K562 (cell line): ENCODE results near the gene ABCA8. TPM values are rescaled to one million over a fixed set of nuclear protein-coding genes. Genes with fewer than 3 reads are reported as not detected.

Experiments used
- ATAC-seq: fragments of 200-7000 bp; cut with Tn5 transposase; 3 replicates; pipeline ENCODE4 v1.9.1; 2020; ENCODE audit warnings: moderate library complexity
- BruUV-seq: library from RNA; stranded (reverse); fragments of 400-500 nt; replicated peaks from 2 replicates; lab custom pipeline; 2021; lab: Mats Ljungman, UMichigan
- CTCF ChIA-PET: fragments of 300-600 bp; formaldehyde crosslinking; extraction: SDS; loops from one replicate; lab custom pipeline; 2021; ENCODE audit warnings: low intra/inter-chr PET ratio; lab: Yijun Ruan, JAX
- POLR2A ChIA-PET: fragments of 300-600, 350-650 bp; sonication (Branson Sonifier 250); formaldehyde crosslinking; extraction: SDS; loops from one replicate; lab custom pipeline; 2021; ENCODE audit warnings: antibody characterized with exemption, inconsistent platforms; lab: Yijun Ruan, JAX
- DNase-seq, 4 experiments: peaks; one replicate each; pipeline versions ENCODE4 v3.0.0 to v3.0.0-alpha.2; 2011 to 2018; ENCODE audit warnings: low spot score in 3 of 4, mixed read lengths in 3 of 4; ENCODE audit errors: extremely low read depth in 1 of 4
- FAIRE-seq: peaks from 2 replicates; lab custom pipeline; 2011; peaks lifted over from hg19 to GRCh38; lab: Jason Lieb, UNC
- H2AFZ ChIP-seq: 2 replicates; pipeline ENCODE4 v1.6.0; 2011; ENCODE audit warnings: low read depth, low read length, control low read depth, inconsistent platforms
- H3K27ac ChIP-seq: fragments of 200-600 bp; 3 replicates; pipeline ENCODE4 v1.8.0; 2011; ENCODE audit warnings: low read depth, mild to moderate bottlenecking, control low read depth, inconsistent platforms, low read length, moderate library complexity, mixed read lengths; ENCODE audit errors: extremely low read depth
- H3K27me3 ChIP-seq, 2 experiments: fragments of 300-600 bp in 1 of 2; 2 replicates in 1 of 2; 3 replicates in 1 of 2; pipeline versions ENCODE4 v1.6.0 to v1.8.0; 2011; ENCODE audit warnings: inconsistent platforms in 2 of 2, low read length in 2 of 2, mild to moderate bottlenecking in 1 of 2, mixed read lengths in 1 of 2, moderate library complexity in 1 of 2; ENCODE audit not compliant: control insufficient read depth in 2 of 2, insufficient read depth in 2 of 2
- H3K36me3 ChIP-seq: fragments of 300-600 bp; 3 replicates; pipeline ENCODE4 v1.8.0; 2011; ENCODE audit warnings: mild to moderate bottlenecking, low read length, inconsistent platforms; ENCODE audit not compliant: control insufficient read depth, insufficient read depth
- H3K4me1 ChIP-seq, 2 experiments: fragments of 200-600 bp in 1 of 2; replicated peaks in 1 of 2; 2 replicates in 1 of 2; 3 replicates in 1 of 2; pipeline versions ENCODE4 v1.5.1 to v1.8.0; 2011; ENCODE audit warnings: inconsistent platforms in 2 of 2, low read length in 2 of 2, mild to moderate bottlenecking in 1 of 2, mixed read lengths in 1 of 2, moderate library complexity in 1 of 2; ENCODE audit not compliant: control insufficient read depth in 2 of 2, insufficient read depth in 2 of 2
- H3K4me2 ChIP-seq: 2 replicates; pipeline ENCODE4 v1.6.1; 2011; ENCODE audit warnings: low read length, control low read depth, inconsistent platforms, mixed read lengths; ENCODE audit not compliant: insufficient read depth
- H3K4me3 ChIP-seq: fragments of 200-600 bp; sonication (generic), shearing (Covaris generic); 2 replicates; pipeline ENCODE4 v1.5.1; 2016; ENCODE audit warnings: control low read depth, inconsistent platforms
- H3K79me2 ChIP-seq: fragments of 200-600 bp; 3 replicates; pipeline ENCODE4 v1.8.0; 2011; ENCODE audit warnings: low read length, inconsistent platforms; ENCODE audit not compliant: control insufficient read depth, insufficient read depth
- H3K9ac ChIP-seq, 2 experiments: 2 replicates each; pipeline versions ENCODE4 v1.6.0 to v1.6.1; 2011; ENCODE audit warnings: low read depth in 2 of 2, low read length in 2 of 2, control low read depth in 1 of 2, inconsistent platforms in 1 of 2, mild to moderate bottlenecking in 1 of 2, mixed read lengths in 1 of 2; ENCODE audit not compliant: insufficient read depth in 1 of 2
- H3K9me1 ChIP-seq: one replicate; pipeline ENCODE4 v1.6.0; 2011; ENCODE audit warnings: inconsistent platforms, mild to moderate bottlenecking, low read length, moderate library complexity; ENCODE audit not compliant: control insufficient read depth, insufficient read depth
- H3K9me3 ChIP-seq: replicated peaks from 2 replicates; pipeline ENCODE4 v1.5.1; 2011; ENCODE audit warnings: low read depth, low read length, inconsistent platforms; ENCODE audit not compliant: control insufficient read depth, insufficient read depth
- H4K20me1 ChIP-seq: replicated peaks from 2 replicates; pipeline ENCODE4 v1.6.1; 2011; ENCODE audit warnings: low read length, inconsistent platforms, mixed read lengths; ENCODE audit not compliant: control insufficient read depth, insufficient read depth
- CCAR2 ChIP-seq: fragments of 200-400 bp; formaldehyde crosslinking; IDR thresholded peaks from 2 replicates; pipeline ENCODE4 v1.6.1; 2017; ENCODE audit warnings: mild to moderate bottlenecking, low read depth, low read length
- DNMT1 ChIP-seq: fragments of 450-650 bp; IDR thresholded peaks from 2 replicates; pipeline ENCODE4 v1.6.1; 2016; ENCODE audit warnings: antibody characterized with exemption, mild to moderate bottlenecking
- ELF1 ChIP-seq: fragments of 200-800 bp; sonication (Bioruptor generic); IDR thresholded peaks from 2 replicates; pipeline ENCODE4 v1.6.1; 2016; ENCODE audit warnings: missing genetic modification characterization, missing compliant biosample characterization
- FOXK2 ChIP-seq, 2 experiments: fragments of 450-650 bp; IDR thresholded peaks in 1 of 2; conservative IDR thresholded peaks in 1 of 2; 2 replicates each; pipeline ENCODE4 v1.6.1; 2016; ENCODE audit warnings: low read depth in 2 of 2, mild to moderate bottlenecking in 1 of 2
- KHSRP ChIP-seq: fragments of 450-650 bp; IDR thresholded peaks from 2 replicates; pipeline ENCODE4 v1.6.1; 2017
- KLF1 ChIP-seq: fragments of 450-650 bp; IDR thresholded peaks from 2 replicates; pipeline ENCODE4 v1.6.1; 2016; ENCODE audit warnings: missing genetic modification characterization, missing compliant biosample characterization
- RBM25 ChIP-seq: fragments of 200-400 bp; formaldehyde crosslinking; IDR thresholded peaks from 2 replicates; pipeline ENCODE4 v1.6.1; 2018; ENCODE audit warnings: low read length, low read depth, moderate library complexity; ENCODE audit not compliant: severe bottlenecking
- RUNX1 ChIP-seq: sonication (generic); IDR thresholded peaks from 2 replicates; pipeline ENCODE4 v1.6.1; 2016; ENCODE audit warnings: antibody characterized with exemption, low read depth
- SRSF1 ChIP-seq: fragments of 200-400 bp; formaldehyde crosslinking; IDR thresholded peaks from 2 replicates; pipeline ENCODE4 v1.6.1; 2017; ENCODE audit warnings: mild to moderate bottlenecking, low read depth, low read length, moderate library complexity
- SRSF3 ChIP-seq: fragments of 200-400 bp; formaldehyde crosslinking; IDR thresholded peaks from 2 replicates; pipeline ENCODE4 v1.6.1; 2016; ENCODE audit warnings: mild to moderate bottlenecking, low read length, moderate library complexity; ENCODE audit not compliant: insufficient read depth
- TEAD1 ChIP-seq, 2 experiments: fragments of 450-650 bp in 1 of 2; sonication (generic) in 1 of 2; formaldehyde crosslinking; IDR thresholded peaks; 2 replicates each; pipeline versions ENCODE4 v1.4.0 to v1.8.0; 2020 to 2022; ENCODE audit warnings: mild to moderate bottlenecking in 2 of 2, missing genetic modification reagents in 1 of 2
- ZC3H11A ChIP-seq: IDR thresholded peaks from 2 replicates; pipeline ENCODE4 v1.6.1; 2012; ENCODE audit warnings: low read depth, low read length, improper control_type of control experiment
- ZNF121 ChIP-seq: sonication (generic); formaldehyde crosslinking; conservative IDR thresholded peaks from 2 replicates; pipeline ENCODE4 v1.8.0; 2022; ENCODE audit warnings: missing genetic modification reagents
- ZNF274 ChIP-seq: IDR thresholded peaks from 2 replicates; pipeline ENCODE4 v1.6.1; 2011; ENCODE audit warnings: low read depth, mild to moderate bottlenecking, low read length, moderate library complexity, borderline replicate concordance
- ZNF282 ChIP-seq: sonication (generic); formaldehyde crosslinking; IDR thresholded peaks from 2 replicates; pipeline ENCODE4 v1.8.1; 2023; ENCODE audit warnings: missing genetic modification reagents
- ZNF696 ChIP-seq: fragments of 250-450 bp; sonication (Bioruptor Pico); conservative IDR thresholded peaks from 2 replicates; pipeline ENCODE4 v1.4.0; 2020; ENCODE audit warnings: mild to moderate bottlenecking, moderate library complexity
- ZNF780A ChIP-seq: fragments of 250-450 bp; sonication (Bioruptor Pico); IDR thresholded peaks from 2 replicates; pipeline ENCODE4 v1.5.0; 2021; ENCODE audit warnings: mild to moderate bottlenecking
- ZNF785 ChIP-seq: fragments of 250-450 bp; sonication (Bioruptor Pico); IDR thresholded peaks from 2 replicates; pipeline ENCODE4 v1.4.0; 2020; ENCODE audit warnings: mild to moderate bottlenecking
- WGBS: fragments of 100-300 bp; shearing (Covaris generic); methylation state at CpG from one replicate; pipeline ENCODE4 v1.1.6; 2016; ENCODE audit warnings: low coverage, mixed read lengths; ENCODE audit not compliant: insufficient coverage; ENCODE audit errors: missing lambda C conversion rate; 5-methylcytosine and 5-hydroxymethylcytosine counted together
- in situ Hi-C: fragments of 300-500 bp; cut with MboI; formaldehyde crosslinking; loops from 4 replicates; pipeline ENCODE4 v1.15.0; 2018; ENCODE audit warnings: inconsistent platforms, mixed read lengths
- intact Hi-C: fragments of 100-400 bp; cut with micrococcal nuclease; formaldehyde crosslinking; loops from 2 replicates; pipeline ENCODE4 v1.14.2; 2022
- polyA plus RNA-seq, 8 experiments: library from polyadenylated mRNA; depleted of rRNA in 4 of 8; stranded (reverse) in 5 of 8; unstranded in 3 of 8; fragments of >200 nt; fragmentation: Nextera tagmentation in 2 of 8; fragmentation: Illumina TruSeq in 1 of 8; extraction: Ambion mirVana in 2 of 8; extraction: Trizol in 1 of 8; gene quantifications; 2 replicates each; pipeline versions ENCODE4 v1.2.1 to v1.2.3, GENCODE V29; 2011 to 2014; ENCODE audit warnings: inconsistent platforms in 1 of 8, missing spikeins in 1 of 8
- total RNA-seq, 7 experiments: library from RNA; depleted of rRNA in 6 of 7; stranded (reverse); fragments of >200 nt in 6 of 7; fragmentation: Illumina TruSeq in 2 of 7; extraction: Trizol in 2 of 7; gene quantifications; 2 replicates each; pipeline versions ENCODE4 v1.2.1 to v1.2.3, GENCODE V29; 2011 to 2021; ENCODE audit warnings: low replicate concordance in 1 of 7
- TF ChIP-seq, protein P1 (sequence below): fragments of 450-650 bp; IDR thresholded peaks from 2 replicates; pipeline ENCODE4 v1.6.1; 2014; ENCODE audit warnings: low read depth, mild to moderate bottlenecking, moderate library complexity, borderline replicate concordance
- TF ChIP-seq, protein P2 (sequence below): fragments of 250-450 bp; sonication (Bioruptor Pico); IDR thresholded peaks from 2 replicates; pipeline ENCODE4 v1.5.0; 2022; ENCODE audit warnings: mild to moderate bottlenecking

ABCA8 gene
- total and polyA plus RNA-seq, 9 of the 15 experiments (the other 6 are each of a cell fraction or from before 2014, with no cell fraction given) = 1.8 to 13.2 (median 12.0) TPM

DNA sequence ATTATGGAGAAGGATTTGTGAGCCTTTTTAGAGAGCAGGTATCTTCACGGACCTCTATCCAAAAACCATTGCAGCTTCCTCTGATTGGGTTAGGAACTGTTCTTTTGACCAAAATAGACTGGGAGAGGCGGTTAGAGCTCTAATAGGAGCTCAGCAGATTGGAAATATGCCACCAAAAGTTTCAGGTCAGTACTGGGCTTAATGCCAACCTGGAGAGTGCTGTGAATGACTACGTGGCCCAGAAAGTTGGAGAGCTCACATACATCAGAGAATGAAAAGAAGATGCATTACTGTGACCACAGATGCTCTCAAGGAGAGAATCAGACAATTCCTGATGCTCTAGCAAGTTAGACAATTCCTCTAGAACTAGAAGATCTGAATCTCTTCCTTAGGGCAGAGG, 86.5 kb downstream of the ABCA8 start:
- H2AFZ ChIP-seq = no peak overlapping the region

More for the DNA sequence above, 86.5 kb downstream of the ABCA8 start:
- H3K9me3 ChIP-seq = no peaks in the 10 kb centered on the region
- no peaks in the 10 kb centered on the region for H3K4me1 ChIP-seq
- no peaks in the 10 kb centered on the region for H3K79me2 ChIP-seq
- H3K9me1 ChIP-seq = no peaks in the 10 kb centered on the region
- BruUV-seq = no TSS peak
- TF ChIP-seq TEAD1 (CRISPR knock-in tag; IDR thresholded peaks at IDR 0.05) = no peak
- TF ChIP-seq SRSF1 = no peak
- TF ChIP-seq ZC3H11A = no peak
- TF ChIP-seq ZNF785 (CRISPR knock-in tag) = no peak
- no peak for TF ChIP-seq SRSF3
- TF ChIP-seq ZNF274 = no peak
- no peak for TF ChIP-seq KHSRP
- TF ChIP-seq ZNF696 (CRISPR knock-in tag) = no peak
- no peak for TF ChIP-seq ELF1 (tag)
- TF ChIP-seq, protein P1, sequence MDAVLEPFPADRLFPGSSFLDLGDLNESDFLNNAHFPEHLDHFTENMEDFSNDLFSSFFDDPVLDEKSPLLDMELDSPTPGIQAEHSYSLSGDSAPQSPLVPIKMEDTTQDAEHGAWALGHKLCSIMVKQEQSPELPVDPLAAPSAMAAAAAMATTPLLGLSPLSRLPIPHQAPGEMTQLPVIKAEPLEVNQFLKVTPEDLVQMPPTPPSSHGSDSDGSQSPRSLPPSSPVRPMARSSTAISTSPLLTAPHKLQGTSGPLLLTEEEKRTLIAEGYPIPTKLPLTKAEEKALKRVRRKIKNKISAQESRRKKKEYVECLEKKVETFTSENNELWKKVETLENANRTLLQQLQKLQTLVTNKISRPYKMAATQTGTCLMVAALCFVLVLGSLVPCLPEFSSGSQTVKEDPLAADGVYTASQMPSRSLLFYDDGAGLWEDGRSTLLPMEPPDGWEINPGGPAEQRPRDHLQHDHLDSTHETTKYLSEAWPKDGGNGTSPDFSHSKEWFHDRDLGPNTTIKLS = no peak
- no peak for TF ChIP-seq ZNF282
- TF ChIP-seq RUNX1 = no peak
- TF ChIP-seq RBM25 = no peak
- TF ChIP-seq CCAR2 = no peak
- TF ChIP-seq ZNF121 = no peak
- TF ChIP-seq FOXK2 (conservative IDR thresholded peaks at IDR 0.05 in 1 of 2, IDR thresholded peaks at IDR 0.05 in 1 of 2; ENCODE audit: low read depth in 2 of 2) = no peak
- TF ChIP-seq, protein P2, sequence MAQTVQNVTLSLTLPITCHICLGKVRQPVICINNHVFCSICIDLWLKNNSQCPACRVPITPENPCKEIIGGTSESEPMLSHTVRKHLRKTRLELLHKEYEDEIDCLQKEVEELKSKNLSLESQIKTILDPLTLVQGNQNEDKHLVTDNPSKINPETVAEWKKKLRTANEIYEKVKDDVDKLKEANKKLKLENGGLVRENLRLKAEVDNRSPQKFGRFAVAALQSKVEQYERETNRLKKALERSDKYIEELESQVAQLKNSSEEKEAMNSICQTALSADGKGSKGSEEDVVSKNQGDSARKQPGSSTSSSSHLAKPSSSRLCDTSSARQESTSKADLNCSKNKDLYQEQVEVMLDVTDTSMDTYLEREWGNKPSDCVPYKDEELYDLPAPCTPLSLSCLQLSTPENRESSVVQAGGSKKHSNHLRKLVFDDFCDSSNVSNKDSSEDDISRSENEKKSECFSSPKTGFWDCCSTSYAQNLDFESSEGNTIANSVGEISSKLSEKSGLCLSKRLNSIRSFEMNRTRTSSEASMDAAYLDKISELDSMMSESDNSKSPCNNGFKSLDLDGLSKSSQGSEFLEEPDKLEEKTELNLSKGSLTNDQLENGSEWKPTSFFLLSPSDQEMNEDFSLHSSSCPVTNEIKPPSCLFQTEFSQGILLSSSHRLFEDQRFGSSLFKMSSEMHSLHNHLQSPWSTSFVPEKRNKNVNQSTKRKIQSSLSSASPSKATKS (CRISPR knock-in tag) = no peak
- TF ChIP-seq ZNF780A (CRISPR knock-in tag) = no peak
- no peak for TF ChIP-seq DNMT1
- no peak for TF ChIP-seq KLF1
- DNase-seq (no peak), ATAC-seq (no peak), FAIRE-seq (no peak)
- 13% methylated on average over 3 of the region's 3 CpGs for WGBS
- ChIA-PET CTCF (no interaction called here), POLR2A (no interaction called here)
- H3K9ac ChIP-seq = no peak overlapping the region
- intact Hi-C loops = no loop called here
- H4K20me1 ChIP-seq = no peaks in the 10 kb centered on the region
- no peaks in the 10 kb centered on the region for H3K27me3 ChIP-seq
- no peaks in the 10 kb centered on the region for H3K36me3 ChIP-seq
- no peak overlapping the region for H3K4me2 ChIP-seq
- H3K27ac ChIP-seq = no peak overlapping the region
- in situ Hi-C loops = no loop called here
- no peak overlapping the region for H3K4me3 ChIP-seq
